ENCODE results near the gene LTBP1. TPM values are rescaled to one million over a fixed set of nuclear protein-coding genes. Genes with fewer than 3 reads are reported as not detected.
A peak's percentile ranks its signal among the peaks of the same experiment; 100 is the strongest.

The LTBP1 gene
- total RNA-seq, 4 donors from 2014 or later = 5.1 to 12.9 (median 10.7) TPM

DNA sequence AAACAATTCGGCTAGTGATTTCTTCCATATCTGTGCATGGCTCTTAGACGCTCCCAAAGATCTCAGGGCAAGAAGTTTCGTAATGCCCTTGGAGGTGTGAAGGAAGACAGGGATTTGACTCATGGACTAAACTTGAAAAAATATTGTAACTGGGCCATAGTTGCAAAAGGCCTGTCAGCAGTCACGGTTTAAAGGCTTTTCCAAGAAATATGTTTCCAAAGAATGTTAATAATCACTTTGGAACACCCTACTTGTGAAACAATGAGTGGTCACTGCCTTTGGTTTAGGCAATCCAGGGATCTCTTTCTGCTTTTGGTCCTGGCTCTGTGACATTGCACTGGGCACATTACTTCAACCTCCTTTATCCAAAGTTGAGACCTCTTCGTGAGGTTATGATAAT is 427.2 kb downstream of the LTBP1 start:
- WGBS, 2 donors = 77 to 87% methylated on average over 5 of the region's 5 CpGs
- Histone ChIP-seq H3K27ac (no peak overlapping the region), H3K27me3 (no peaks in the 10 kb centered on the region), H3K9me3 (no peaks in the 10 kb centered on the region), H3K4me1 (no peaks in the 10 kb centered on the region), H3K36me3 (no peaks in the 10 kb centered on the region), H3K4me3 (replicated peaks in 1 of 3) (no peak overlapping the region)
- DNase-seq = no peak
- TF ChIP-seq POLR2A (IDR thresholded peaks at IDR 0.05) = no peak
- TF ChIP-seq, protein P1, sequence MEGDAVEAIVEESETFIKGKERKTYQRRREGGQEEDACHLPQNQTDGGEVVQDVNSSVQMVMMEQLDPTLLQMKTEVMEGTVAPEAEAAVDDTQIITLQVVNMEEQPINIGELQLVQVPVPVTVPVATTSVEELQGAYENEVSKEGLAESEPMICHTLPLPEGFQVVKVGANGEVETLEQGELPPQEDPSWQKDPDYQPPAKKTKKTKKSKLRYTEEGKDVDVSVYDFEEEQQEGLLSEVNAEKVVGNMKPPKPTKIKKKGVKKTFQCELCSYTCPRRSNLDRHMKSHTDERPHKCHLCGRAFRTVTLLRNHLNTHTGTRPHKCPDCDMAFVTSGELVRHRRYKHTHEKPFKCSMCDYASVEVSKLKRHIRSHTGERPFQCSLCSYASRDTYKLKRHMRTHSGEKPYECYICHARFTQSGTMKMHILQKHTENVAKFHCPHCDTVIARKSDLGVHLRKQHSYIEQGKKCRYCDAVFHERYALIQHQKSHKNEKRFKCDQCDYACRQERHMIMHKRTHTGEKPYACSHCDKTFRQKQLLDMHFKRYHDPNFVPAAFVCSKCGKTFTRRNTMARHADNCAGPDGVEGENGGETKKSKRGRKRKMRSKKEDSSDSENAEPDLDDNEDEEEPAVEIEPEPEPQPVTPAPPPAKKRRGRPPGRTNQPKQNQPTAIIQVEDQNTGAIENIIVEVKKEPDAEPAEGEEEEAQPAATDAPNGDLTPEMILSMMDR (IDR thresholded peaks at IDR 0.05) = no peak
- intact Hi-C loops (cut with DNase I) = loop anchor here (10.0 kb wide), 1 partner anchor 599 kb away; no protein-coding TSS in a partner anchor

DNA sequence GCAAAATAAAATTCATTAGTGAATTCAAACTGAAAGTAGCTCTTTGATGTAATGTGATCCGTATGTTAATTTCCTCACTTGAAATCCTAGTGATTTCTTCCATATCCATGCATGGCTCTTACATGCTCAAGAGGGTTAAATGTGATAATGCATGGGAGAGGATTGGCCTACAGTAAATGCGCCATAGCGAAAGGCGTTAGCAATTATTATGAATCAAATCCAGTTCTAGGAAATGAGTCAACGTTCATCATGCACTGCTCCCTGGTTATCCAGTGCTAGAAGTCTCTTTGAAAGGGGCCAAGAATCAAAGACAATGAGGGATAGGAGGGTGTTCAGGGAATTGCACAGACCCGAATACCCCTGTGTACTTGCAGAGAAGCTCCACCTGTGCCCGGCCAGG is 428.3 kb downstream of the LTBP1 start:
- H3K36me3 ChIP-seq = no peaks in the 10 kb centered on the region
- H3K4me1 ChIP-seq = no peaks in the 10 kb centered on the region
- no peak for DNase-seq
- no peaks in the 10 kb centered on the region for H3K27me3 ChIP-seq
- no peak overlapping the region for H3K4me3 ChIP-seq (replicated peaks in 1 of 3)
- intact Hi-C loops (cut with DNase I) = loop anchor here (10.0 kb wide), 1 partner anchor 600 kb away; no protein-coding TSS in a partner anchor
- no peaks in the 10 kb centered on the region for H3K9me3 ChIP-seq
- TF ChIP-seq, protein P1 (IDR thresholded peaks at IDR 0.05) = no peak
- TF ChIP-seq POLR2A (IDR thresholded peaks at IDR 0.05) = no peak
- no peak overlapping the region for H3K27ac ChIP-seq
- 86 to 89% methylated on average over 7 of the region's 7 CpGs for WGBS, 2 donors

DNA sequence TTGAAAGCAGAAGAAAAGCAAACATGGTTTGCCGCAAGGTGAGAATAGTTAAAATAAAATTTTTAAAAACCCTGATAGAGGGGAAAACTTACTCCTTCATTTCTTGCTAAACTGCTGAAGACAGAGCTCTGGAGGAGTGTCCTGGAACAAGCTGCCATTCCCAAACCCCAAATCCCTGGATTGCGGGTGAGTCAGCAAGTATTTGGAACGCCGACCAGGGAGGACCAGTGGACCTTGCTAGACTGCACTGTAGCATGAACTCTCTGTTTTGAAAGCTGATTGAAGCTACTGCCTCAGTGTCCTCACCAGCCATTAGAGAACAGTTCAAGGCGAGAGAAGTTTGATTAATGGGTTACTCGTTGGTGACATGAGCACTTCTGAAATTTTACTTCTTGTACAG is 430.3 kb downstream of the LTBP1 start:
- no peaks in the 10 kb centered on the region for H3K9me3 ChIP-seq
- TF ChIP-seq, protein P1 (IDR thresholded peaks at IDR 0.05) = no peak
- no peak for TF ChIP-seq POLR2A (IDR thresholded peaks at IDR 0.05)
- DNase-seq = no peak
- no peak overlapping the region for H3K27ac ChIP-seq
- H3K36me3 ChIP-seq = no peaks in the 10 kb centered on the region
- intact Hi-C loops (cut with DNase I) = loop anchor here (10.0 kb wide), 1 partner anchor 602 kb away; no protein-coding TSS in a partner anchor
- H3K27me3 ChIP-seq = no peaks in the 10 kb centered on the region
- 73 to 78% methylated on average over 6 of the region's 6 CpGs for WGBS, 2 donors
- H3K4me3 ChIP-seq (replicated peaks in 1 of 3) = no peak overlapping the region
- no peaks in the 10 kb centered on the region for H3K4me1 ChIP-seq

DNA sequence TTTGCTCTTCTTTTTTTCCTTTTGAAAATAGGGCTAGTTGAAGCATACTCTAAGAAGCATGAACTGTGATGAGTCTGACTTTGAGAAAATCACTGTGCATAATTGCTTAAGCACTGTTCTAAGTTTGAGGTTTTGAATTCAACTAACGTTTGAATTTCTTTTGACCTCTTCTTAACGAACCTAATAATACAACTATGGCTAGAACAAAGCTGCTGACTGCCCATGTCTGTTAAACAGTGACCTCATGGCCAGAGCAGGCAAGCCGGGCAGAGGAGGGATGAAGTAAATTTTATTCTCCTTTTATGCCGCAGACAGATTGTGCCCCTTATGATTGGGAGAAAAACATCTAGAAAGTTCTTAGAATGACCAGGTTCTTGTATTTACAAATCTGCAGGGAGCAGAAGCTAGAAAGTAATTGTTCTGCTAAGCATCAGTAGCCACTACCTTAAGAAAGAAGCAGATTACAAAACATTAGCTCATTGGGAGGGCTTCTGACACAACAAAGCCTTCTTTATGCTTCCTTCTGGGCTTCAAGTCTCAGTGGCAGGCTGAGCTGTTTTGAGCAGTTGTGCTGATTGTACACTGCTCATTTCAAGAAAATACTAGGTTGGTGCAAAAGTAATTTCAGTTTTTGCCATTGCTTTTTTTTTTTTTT is 431.9 kb downstream of the LTBP1 start:
- Histone ChIP-seq H3K27me3 (no peaks in the 10 kb centered on the region), H3K9me3 (no peaks in the 10 kb centered on the region), H3K4me3 (replicated peaks in 1 of 3) (no peak overlapping the region), H3K4me1 (no peaks in the 10 kb centered on the region), H3K27ac (no peak overlapping the region), H3K36me3 (no peaks in the 10 kb centered on the region)
- TF ChIP-seq, protein P1 (IDR thresholded peaks at IDR 0.05) = no peak
- no peak for TF ChIP-seq POLR2A (IDR thresholded peaks at IDR 0.05)
- intact Hi-C loops (cut with DNase I) = loop anchor here (10.0 kb wide), 1 partner anchor 604 kb away; no protein-coding TSS in a partner anchor
- WGBS, 2 donors = 75 to 84% methylated on average over 4 of the region's 4 CpGs
- no peak for DNase-seq

DNA sequence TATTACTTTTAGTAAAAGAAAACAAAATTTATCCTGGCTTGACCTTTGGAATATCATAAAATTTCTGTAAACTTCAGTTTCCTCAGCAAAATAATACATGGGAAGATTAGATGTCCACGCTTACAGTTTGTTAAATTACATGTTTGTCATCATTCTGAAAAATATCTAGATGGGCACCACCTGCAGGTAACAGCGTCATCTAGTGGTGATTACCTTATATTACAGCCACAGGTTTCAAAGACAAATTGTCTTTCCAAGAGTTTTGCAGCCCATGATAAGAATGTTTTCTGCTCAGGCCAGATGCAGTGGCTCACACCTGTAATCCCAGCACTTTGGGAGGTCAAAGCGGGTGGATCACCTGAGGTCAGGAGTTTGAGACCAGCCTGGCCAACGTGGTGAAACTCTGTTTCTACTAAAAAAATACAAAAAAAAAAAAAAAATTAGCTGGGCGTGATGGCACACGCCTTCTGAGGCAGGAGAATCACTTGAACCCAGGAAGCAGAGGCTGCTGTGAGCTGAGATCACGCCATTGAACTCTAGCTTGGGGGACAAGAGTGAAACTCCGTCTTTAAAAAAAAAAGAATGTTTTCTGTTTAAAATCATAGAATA is 433.4 kb downstream of the LTBP1 start:
- 74 to 75% methylated on average over 8 of the region's 8 CpGs for WGBS, 2 donors

More for the DNA sequence above, 433.4 kb downstream of the LTBP1 start:
- H3K27me3 ChIP-seq = no peaks in the 10 kb centered on the region
- DNase-seq = no peak
- H3K27ac ChIP-seq = no peak overlapping the region
- H3K4me3 ChIP-seq (replicated peaks in 1 of 3) = no peak overlapping the region
- no peaks in the 10 kb centered on the region for H3K36me3 ChIP-seq
- no peak for TF ChIP-seq POLR2A (IDR thresholded peaks at IDR 0.05)
- TF ChIP-seq, protein P1 (IDR thresholded peaks at IDR 0.05) = peak in 1 of 6 experiments; percentile 24
- H3K4me1 ChIP-seq = no peaks in the 10 kb centered on the region
- H3K9me3 ChIP-seq = no peaks in the 10 kb centered on the region
- intact Hi-C loops (cut with DNase I) = no loop called here
